HepG2 (cell line): ENCODE results near the gene DOHH. TPM values are rescaled to one million over a fixed set of nuclear protein-coding genes. Genes with fewer than 3 reads are reported as not detected.

Experiments used
- ATAC-seq: fragments of 200-7000 bp; cut with Tn5 transposase; 3 replicates; pipeline ENCODE4 v1.9.1; 2020; ENCODE audit warnings: mild to moderate bottlenecking, moderate library complexity
- BruUV-seq: library from RNA; stranded (reverse); fragments of 400-500 nt; replicated peaks from 2 replicates; lab custom pipeline; 2021; lab: Mats Ljungman, UMichigan
- CTCF ChIA-PET: fragments of 300-600 bp; formaldehyde crosslinking; extraction: SDS; loops from one replicate; lab custom pipeline; 2021; ENCODE audit warnings: low total read pairs, inconsistent platforms, low intra/inter-chr PET ratio; lab: Yijun Ruan, JAX
- POLR2A ChIA-PET: fragments of 350-600 bp; sonication (Branson Sonifier 250); formaldehyde crosslinking; loops from one replicate; lab custom pipeline; 2020; ENCODE audit warnings: antibody characterized with exemption, inconsistent platforms; lab: Yijun Ruan, JAX
- DNase-seq: peaks from one replicate; pipeline ENCODE4 v3.0.0-alpha.2; 2015; ENCODE audit warnings: low spot score
- FAIRE-seq: peaks from 3 replicates; lab custom pipeline; 2011; peaks lifted over from hg19 to GRCh38; lab: Jason Lieb, UNC
- H2AFZ ChIP-seq: one replicate; pipeline ENCODE4 v1.6.1; 2011; ENCODE audit warnings: low read length, inconsistent platforms
- H3K27ac ChIP-seq: fragments of 300-600 bp; 3 replicates; pipeline ENCODE4 v1.8.0; 2011; ENCODE audit warnings: mixed run types, mild to moderate bottlenecking, mixed read lengths, low read length, inconsistent platforms; ENCODE audit not compliant: insufficient read depth; ENCODE audit errors: extremely low read length
- H3K27me3 ChIP-seq, 2 experiments: fragments of 200-600 bp in 1 of 2; 2 replicates in 1 of 2; 3 replicates in 1 of 2; pipeline versions ENCODE4 v1.6.0 to v1.8.0; 2011; ENCODE audit warnings: low read length in 2 of 2, mild to moderate bottlenecking in 2 of 2, moderate library complexity in 2 of 2, inconsistent platforms in 1 of 2; ENCODE audit not compliant: insufficient read depth in 2 of 2, control insufficient read depth in 1 of 2
- H3K36me3 ChIP-seq, 2 experiments: fragments of 200-600 bp in 1 of 2; replicated peaks in 1 of 2; 2 replicates in 1 of 2; 3 replicates in 1 of 2; pipeline versions ENCODE4 v1.5.1 to v1.8.0; 2011; ENCODE audit warnings: low read length in 2 of 2, inconsistent platforms in 1 of 2; ENCODE audit not compliant: insufficient read depth in 2 of 2, control insufficient read depth in 1 of 2
- H3K4me1 ChIP-seq: 2 replicates; pipeline ENCODE4 v1.5.1; 2012; ENCODE audit warnings: low read length, inconsistent platforms; ENCODE audit not compliant: insufficient read depth
- H3K4me2 ChIP-seq: 2 replicates; pipeline ENCODE4 v1.6.0; 2011; ENCODE audit warnings: low read depth, low read length, inconsistent platforms
- H3K4me3 ChIP-seq, 3 experiments: fragments of 200-600 bp in 1 of 3; sonication (generic), shearing (Covaris generic) in 1 of 3; replicated peaks in 1 of 3; 2 replicates each; pipeline ENCODE4 v1.5.1; 2011 to 2016; ENCODE audit warnings: low read length in 3 of 3, inconsistent platforms in 2 of 3, low read depth in 2 of 3, mild to moderate bottlenecking in 2 of 3, control low read depth in 1 of 3, mixed read lengths in 1 of 3; ENCODE audit not compliant: insufficient read depth in 1 of 3
- H3K79me2 ChIP-seq: one replicate; pipeline ENCODE4 v1.6.1; 2011; ENCODE audit warnings: low read length, inconsistent platforms; ENCODE audit not compliant: insufficient read depth
- H3K9ac ChIP-seq: 2 replicates; pipeline ENCODE4 v1.6.0; 2011; ENCODE audit warnings: mild to moderate bottlenecking, low read depth, low read length, inconsistent platforms; ENCODE audit not compliant: insufficient read depth
- H3K9me3 ChIP-seq: 2 replicates; pipeline ENCODE4 v1.5.1; 2012; ENCODE audit warnings: mild to moderate bottlenecking, low read length
- H4K20me1 ChIP-seq: 2 replicates; pipeline ENCODE4 v1.6.0; 2011; ENCODE audit warnings: inconsistent platforms, mild to moderate bottlenecking, low read length, moderate library complexity; ENCODE audit not compliant: insufficient read depth
- DMAP1 ChIP-seq: IDR thresholded peaks from 2 replicates; pipeline ENCODE4 v1.6.1; 2016
- EEA1 ChIP-seq: sonication (generic); formaldehyde crosslinking; IDR thresholded peaks from 2 replicates; pipeline ENCODE4 v1.5.1; 2020; ENCODE audit warnings: mild to moderate bottlenecking, missing genetic modification reagents, borderline replicate concordance
- MEIS2 ChIP-seq: sonication (generic); formaldehyde crosslinking; IDR thresholded peaks from 2 replicates; pipeline ENCODE4 v1.9.0; 2021; ENCODE audit warnings: mild to moderate bottlenecking, missing genetic modification reagents
- SALL2 ChIP-seq: sonication (generic); formaldehyde crosslinking; IDR thresholded peaks from 2 replicates; pipeline ENCODE4 v1.8.1; 2023; ENCODE audit warnings: mild to moderate bottlenecking, missing genetic modification reagents, inconsistent platforms
- YY1 ChIP-seq: IDR thresholded peaks from 2 replicates; pipeline ENCODE4 v1.6.1; 2011; ENCODE audit warnings: low read length, low read depth, moderate library complexity, mild to moderate bottlenecking; ENCODE audit not compliant: insufficient read depth, insufficient replicate concordance
- ZNF746 ChIP-seq: sonication (generic); formaldehyde crosslinking; IDR thresholded peaks from 2 replicates; pipeline ENCODE4 v1.8.0; 2022; ENCODE audit warnings: mild to moderate bottlenecking, missing genetic modification reagents
- WGBS: methylation state at CpG from one replicate; pipeline ENCODE4 v1.1.6; 2017; ENCODE audit warnings: low lambda C conversion rate; 5-methylcytosine and 5-hydroxymethylcytosine counted together
- in situ Hi-C: cut with HindIII; loops from 2 replicates; pipeline ENCODE4 v1.10.0; 2017; ENCODE audit warnings: low pct_unique_long_range_greater_than_20kb; ENCODE audit not compliant: extremely low pct_ligation_motif_present
- intact Hi-C: fragments of 100-400 bp; cut with micrococcal nuclease; formaldehyde crosslinking; loops from one replicate; pipeline ENCODE4 v1.10.0; 2022; ENCODE audit not compliant: unreplicated experiment
- polyA plus RNA-seq, 8 experiments: library from polyadenylated mRNA; depleted of rRNA in 3 of 8; stranded (reverse) in 7 of 8; unstranded in 1 of 8; fragments of >200 nt; fragmentation: Illumina TruSeq in 4 of 8; extraction: Trizol in 4 of 8; gene quantifications; 2 replicates each; pipeline versions ENCODE4 v1.2.1 to v1.2.3, GENCODE V29; 2011 to 2016; ENCODE audit warnings: low read depth in 4 of 8, missing spikeins in 1 of 8, mixed read lengths in 1 of 8; ENCODE audit not compliant: insufficient read depth in 1 of 8
- total RNA-seq, 5 experiments: library from RNA; depleted of rRNA; stranded (reverse); fragments of >200 nt; fragmentation: Illumina TruSeq; extraction: Trizol; gene quantifications; 2 replicates each; pipeline ENCODE4 v1.2.3, GENCODE V29; 2016; ENCODE audit warnings: low read depth in 1 of 5
- TF ChIP-seq, protein P1 (sequence below): sonication (generic); formaldehyde crosslinking; IDR thresholded peaks from 2 replicates; pipeline ENCODE4 v1.5.0; 2020; ENCODE audit warnings: mild to moderate bottlenecking, missing genetic modification reagents, moderate library complexity
- TF ChIP-seq, protein P2 (sequence below): sonication (generic); formaldehyde crosslinking; IDR thresholded peaks from 2 replicates; pipeline ENCODE4 v1.8.0; 2022; ENCODE audit warnings: low read depth, missing genetic modification reagents

Gene DOHH
- total and polyA plus RNA-seq, 2 of the 13 experiments (the other 11 are each of a cell fraction or from before 2014, with no cell fraction given): 3.5 to 13.7 TPM

DNA sequence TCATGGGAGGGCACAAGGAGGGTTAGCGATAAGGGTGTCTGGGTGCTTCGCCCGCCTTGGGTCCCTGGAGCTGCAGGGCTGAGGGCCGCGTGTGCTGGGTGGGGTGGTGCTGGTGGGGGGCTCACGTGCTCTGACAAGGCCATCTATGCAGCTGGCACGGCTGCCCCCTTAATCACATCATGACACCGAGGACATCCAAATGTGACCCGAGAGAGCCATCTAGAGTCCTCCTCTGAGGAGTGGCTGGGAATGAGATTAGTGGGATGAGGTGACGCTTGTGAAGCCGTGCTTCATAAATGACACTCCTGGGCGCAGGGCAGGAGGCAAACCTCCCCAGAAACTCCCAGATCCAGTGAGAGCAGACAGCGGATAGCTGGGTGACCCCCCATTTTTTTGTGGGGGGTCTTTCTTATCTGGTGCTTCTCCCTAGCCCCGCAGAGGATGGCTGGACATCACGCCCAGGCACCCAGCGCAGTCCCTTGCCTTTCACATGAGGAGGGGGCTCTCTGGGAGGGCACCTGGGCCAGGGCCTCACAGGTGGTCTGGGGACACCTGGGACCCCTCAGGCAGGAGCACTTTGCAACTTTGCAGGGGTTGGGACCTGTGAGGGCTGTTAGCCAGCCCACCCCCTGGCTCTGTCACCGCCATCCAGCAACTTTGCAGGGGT, 12.2 kb upstream of the DOHH start:
- Histone ChIP-seq H3K27me3 (no peaks in the 10 kb centered on the region), H3K4me3 (no peak overlapping the region), H3K79me2 (peaks cover 71% of the 10 kb centered on the region), H3K9ac (no peak overlapping the region), H3K4me1 (peaks cover 22% of the 10 kb centered on the region), H3K4me2 (no peak overlapping the region), H3K36me3 (peaks cover 5 to 24% of the 10 kb centered on the region in 2 experiments; a peak in 4 of 5 replicates), H3K9me3 (no peaks in the 10 kb centered on the region), H2AFZ (no peak overlapping the region), H3K27ac (no peak overlapping the region), H4K20me1 (peaks cover 31% of the 10 kb centered on the region; the same call in 1 of the 2 replicates)
- intact Hi-C loops: no loop called here
- ATAC-seq (no peak), DNase-seq (no peak), FAIRE-seq (no peak)
- ChIA-PET POLR2A (no interaction called here), CTCF (no interaction called here)
- BruUV-seq: no TSS peak
- WGBS: 93% methylated on average over 12 of the region's 17 CpGs
- in situ Hi-C loops: no loop called here
- TF ChIP-seq, protein P1, sequence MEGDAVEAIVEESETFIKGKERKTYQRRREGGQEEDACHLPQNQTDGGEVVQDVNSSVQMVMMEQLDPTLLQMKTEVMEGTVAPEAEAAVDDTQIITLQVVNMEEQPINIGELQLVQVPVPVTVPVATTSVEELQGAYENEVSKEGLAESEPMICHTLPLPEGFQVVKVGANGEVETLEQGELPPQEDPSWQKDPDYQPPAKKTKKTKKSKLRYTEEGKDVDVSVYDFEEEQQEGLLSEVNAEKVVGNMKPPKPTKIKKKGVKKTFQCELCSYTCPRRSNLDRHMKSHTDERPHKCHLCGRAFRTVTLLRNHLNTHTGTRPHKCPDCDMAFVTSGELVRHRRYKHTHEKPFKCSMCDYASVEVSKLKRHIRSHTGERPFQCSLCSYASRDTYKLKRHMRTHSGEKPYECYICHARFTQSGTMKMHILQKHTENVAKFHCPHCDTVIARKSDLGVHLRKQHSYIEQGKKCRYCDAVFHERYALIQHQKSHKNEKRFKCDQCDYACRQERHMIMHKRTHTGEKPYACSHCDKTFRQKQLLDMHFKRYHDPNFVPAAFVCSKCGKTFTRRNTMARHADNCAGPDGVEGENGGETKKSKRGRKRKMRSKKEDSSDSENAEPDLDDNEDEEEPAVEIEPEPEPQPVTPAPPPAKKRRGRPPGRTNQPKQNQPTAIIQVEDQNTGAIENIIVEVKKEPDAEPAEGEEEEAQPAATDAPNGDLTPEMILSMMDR (CRISPR knock-in tag): peak; percentile 29; the same call in 1 of the 2 replicates
- TF ChIP-seq SALL2: no peak

DNA sequence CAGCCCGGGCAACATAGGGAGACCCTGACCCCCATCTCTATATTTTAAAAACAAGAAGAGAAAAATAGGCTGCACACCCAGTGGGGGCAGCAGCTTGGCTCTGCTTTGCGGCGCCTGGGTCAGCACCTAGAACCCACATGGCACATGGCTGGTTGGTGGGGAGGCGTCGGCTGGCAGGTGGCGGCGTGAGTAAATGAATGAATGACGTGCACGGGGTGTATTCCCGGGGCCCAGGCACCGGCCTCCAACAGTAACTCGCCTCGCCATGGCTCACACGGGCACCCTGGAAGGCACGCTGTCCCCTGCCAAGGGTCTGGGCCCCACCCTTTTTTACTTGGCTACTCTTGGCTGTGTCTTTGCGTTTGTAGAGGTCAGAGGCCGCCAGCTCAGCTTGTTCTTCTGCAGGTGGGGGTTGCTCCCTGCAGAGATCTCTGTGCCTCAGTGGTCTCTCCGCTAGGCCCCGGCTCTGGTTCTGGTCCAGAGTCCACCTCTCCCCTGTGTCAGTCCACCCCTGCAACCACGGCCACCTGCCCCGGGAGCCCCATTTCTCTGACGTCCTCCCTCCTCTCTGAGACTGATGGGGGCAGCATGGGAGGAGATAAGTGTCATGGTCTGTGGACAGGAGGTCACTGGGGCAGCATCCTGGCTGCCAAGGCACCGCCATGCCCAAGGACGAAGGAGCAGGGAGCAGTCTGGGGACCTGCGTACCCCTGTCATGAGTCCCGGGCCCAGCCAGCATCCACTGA, 11.2 kb upstream of the DOHH start:
- H3K4me3 ChIP-seq: no peak overlapping the region
- H3K9ac ChIP-seq: no peak overlapping the region
- intact Hi-C loops (no loop called here), in situ Hi-C loops (no loop called here)
- FAIRE-seq (no peak), ATAC-seq (no peak), DNase-seq (no peak)
- H3K9me3 ChIP-seq: no peaks in the 10 kb centered on the region
- no peak overlapping the region for H3K27ac ChIP-seq
- H3K4me1 ChIP-seq: peaks cover 14% of the 10 kb centered on the region
- no peak overlapping the region for H3K4me2 ChIP-seq
- ChIA-PET CTCF (no interaction called here), POLR2A (no interaction called here)
- H2AFZ ChIP-seq: no peak overlapping the region
- BruUV-seq: no TSS peak
- H3K79me2 ChIP-seq: peaks cover 80% of the 10 kb centered on the region
- H3K27me3 ChIP-seq: no peaks in the 10 kb centered on the region
- peaks cover 26% of the 10 kb centered on the region; the same call in 1 of the 2 replicates for H4K20me1 ChIP-seq
- peaks cover 5 to 23% of the 10 kb centered on the region in 2 experiments; a peak in 4 of 5 replicates for H3K36me3 ChIP-seq
- WGBS: 96% methylated on average over 21 of the region's 26 CpGs
- no peak for TF ChIP-seq YY1
- TF ChIP-seq EEA1 (CRISPR knock-in tag): no peak
- TF ChIP-seq, protein P2, sequence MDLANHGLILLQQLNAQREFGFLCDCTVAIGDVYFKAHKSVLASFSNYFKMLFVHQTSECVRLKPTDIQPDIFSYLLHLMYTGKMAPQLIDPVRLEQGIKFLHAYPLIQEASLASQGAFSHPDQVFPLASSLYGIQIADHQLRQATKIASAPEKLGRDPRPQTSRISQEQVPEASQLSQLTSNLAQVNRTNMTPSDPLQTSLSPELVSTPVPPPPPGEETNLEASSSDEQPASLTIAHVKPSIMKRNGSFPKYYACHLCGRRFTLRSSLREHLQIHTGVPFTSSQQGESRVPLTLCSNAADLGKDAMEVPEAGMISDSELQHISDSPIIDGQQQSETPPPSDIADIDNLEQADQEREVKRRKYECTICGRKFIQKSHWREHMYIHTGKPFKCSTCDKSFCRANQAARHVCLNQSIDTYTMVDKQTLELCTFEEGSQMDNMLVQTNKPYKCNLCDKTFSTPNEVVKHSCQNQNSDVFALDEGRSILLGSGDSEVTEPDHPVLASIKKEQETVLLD (CRISPR knock-in tag): no peak
- TF ChIP-seq MEIS2 (CRISPR knock-in tag): no peak
- no peak for TF ChIP-seq ZNF746 (CRISPR knock-in tag)
- TF ChIP-seq DMAP1: no peak
